H9 (cell line): ENCODE measurements around the gene PDCD6IP. TPM values are rescaled to one million over a fixed set of nuclear protein-coding genes. Genes with fewer than 3 reads are reported as not detected.

ENCODE experiments used
- DNase-seq: peaks from one replicate; pipeline ENCODE4 v3.0.0-alpha.2; 2017
- H2AFZ ChIP-seq: one replicate; pipeline ENCODE4 v1.6.1; 2013; ENCODE audit warnings: mild to moderate bottlenecking, low read length, control low read depth, moderate library complexity
- H2AK5ac ChIP-seq: 2 replicates; pipeline ENCODE4 v1.6.1; 2013; ENCODE audit warnings: low read length, control low read depth, mixed read lengths; ENCODE audit not compliant: insufficient read length
- H2BK120ac ChIP-seq: one replicate; pipeline ENCODE4 v1.6.1; 2013; ENCODE audit warnings: low read depth, mild to moderate bottlenecking, low read length, control low read depth, inconsistent platforms; ENCODE audit not compliant: poor library complexity, severe bottlenecking
- H2BK12ac ChIP-seq: 2 replicates; pipeline ENCODE4 v1.6.1; 2013; ENCODE audit warnings: low read length, control low read depth, mixed read lengths, low read depth; ENCODE audit not compliant: insufficient read length
- H2BK15ac ChIP-seq: 2 replicates; pipeline ENCODE4 v1.6.1; 2013; ENCODE audit warnings: low read depth, low read length, control low read depth
- H2BK20ac ChIP-seq: one replicate; pipeline ENCODE4 v1.6.1; 2013; ENCODE audit warnings: low read depth, mild to moderate bottlenecking, low read length, control low read depth, inconsistent platforms; ENCODE audit not compliant: poor library complexity, severe bottlenecking
- H2BK5ac ChIP-seq: 2 replicates; pipeline ENCODE4 v1.6.1; 2013; ENCODE audit warnings: low read length, control low read depth, mixed read lengths; ENCODE audit not compliant: insufficient read length
- H3K14ac ChIP-seq: 2 replicates; pipeline ENCODE4 v1.6.1; 2013; ENCODE audit warnings: low read length, control low read depth; ENCODE audit not compliant: insufficient read depth
- H3K18ac ChIP-seq: 2 replicates; pipeline ENCODE4 v1.6.1; 2013; ENCODE audit warnings: low read depth, mild to moderate bottlenecking, mixed read lengths, low read length, control low read depth; ENCODE audit not compliant: insufficient read length
- H3K23ac ChIP-seq: 2 replicates; pipeline ENCODE4 v1.6.1; 2013; ENCODE audit warnings: low read length, control low read depth, mixed read lengths, low read depth; ENCODE audit not compliant: insufficient read length
- H3K23me2 ChIP-seq: 2 replicates; pipeline ENCODE4 v1.6.1; 2013; ENCODE audit warnings: low read depth, mild to moderate bottlenecking, mixed read lengths, low read length, control low read depth; ENCODE audit not compliant: insufficient read length, poor library complexity, severe bottlenecking
- H3K27ac ChIP-seq: 2 replicates; pipeline ENCODE4 v1.5.1; 2013; ENCODE audit warnings: low read length, control low read depth, mixed read lengths, low read depth; ENCODE audit not compliant: insufficient read length
- H3K27me3 ChIP-seq: 2 replicates; pipeline ENCODE4 v1.6.1; 2013; ENCODE audit warnings: low read length, control low read depth, inconsistent platforms; ENCODE audit not compliant: insufficient read depth
- H3K4ac ChIP-seq: 2 replicates; pipeline ENCODE4 v1.6.1; 2013; ENCODE audit warnings: low read depth, mild to moderate bottlenecking, control low read depth, inconsistent platforms, low read length, moderate library complexity
- H3K4me1 ChIP-seq: 2 replicates; pipeline ENCODE4 v1.6.1; 2013; ENCODE audit warnings: low read length, control low read depth, inconsistent platforms; ENCODE audit not compliant: insufficient read depth
- H3K4me2 ChIP-seq: 2 replicates; pipeline ENCODE4 v1.6.1; 2013; ENCODE audit warnings: low read length, control low read depth, mixed read lengths; ENCODE audit not compliant: insufficient read length, insufficient read depth
- H3K56ac ChIP-seq: 2 replicates; pipeline ENCODE4 v1.6.1; 2013; ENCODE audit warnings: low read depth, mild to moderate bottlenecking, mixed read lengths, low read length, control low read depth; ENCODE audit not compliant: insufficient read length
- H3K79me1 ChIP-seq: 2 replicates; pipeline ENCODE4 v1.6.1; 2013; ENCODE audit warnings: low read depth, mild to moderate bottlenecking, moderate library complexity, low read length, control low read depth, inconsistent platforms; ENCODE audit not compliant: insufficient read depth, poor library complexity, severe bottlenecking
- H3K79me2 ChIP-seq: 2 replicates; pipeline ENCODE4 v1.6.1; 2013; ENCODE audit warnings: low read length, control low read depth, inconsistent platforms; ENCODE audit not compliant: insufficient read depth
- H3K9ac ChIP-seq: 2 replicates; pipeline ENCODE4 v1.6.1; 2013; ENCODE audit warnings: low read length, control low read depth, mixed read lengths; ENCODE audit not compliant: insufficient read length; ENCODE audit errors: extremely low read depth
- H3K9me3 ChIP-seq: one replicate; pipeline ENCODE4 v1.6.1; 2013; ENCODE audit warnings: low read depth, low read length, inconsistent platforms; ENCODE audit not compliant: control insufficient read depth
- H3T11ph ChIP-seq: one replicate; pipeline ENCODE4 v1.6.1; 2013; ENCODE audit warnings: mild to moderate bottlenecking, low read length, control low read depth, inconsistent platforms
- H4K20me1 ChIP-seq: one replicate; pipeline ENCODE4 v1.6.1; 2013; ENCODE audit not compliant: control insufficient read depth, insufficient read length, insufficient read depth
- H4K5ac ChIP-seq: 2 replicates; pipeline ENCODE4 v1.6.1; 2013; ENCODE audit warnings: low read depth, mild to moderate bottlenecking, mixed read lengths, low read length, control low read depth; ENCODE audit not compliant: insufficient read length
- H4K8ac ChIP-seq: replicated peaks from 2 replicates; pipeline ENCODE4 v1.6.1; 2013; ENCODE audit warnings: low read length, control low read depth, mixed read lengths, low read depth; ENCODE audit not compliant: insufficient read length
- H4K91ac ChIP-seq: 2 replicates; pipeline ENCODE4 v1.6.1; 2013; ENCODE audit warnings: low read depth, mild to moderate bottlenecking, moderate library complexity, mixed read lengths, low read length, control low read depth; ENCODE audit not compliant: insufficient read length
- H3K27ac Mint-ChIP-seq, 3 experiments: 2 replicates in 2 of 3; 3 replicates in 1 of 3; pipeline ENCODE4 v1.8.0; 2020 to 2021; ENCODE audit warnings: mixed read lengths in 3 of 3, mild to moderate bottlenecking in 1 of 3, moderate library complexity in 1 of 3
- H3K27me3 Mint-ChIP-seq: 2 replicates; pipeline ENCODE4 v1.8.0; 2021; ENCODE audit warnings: low read depth, mild to moderate bottlenecking, moderate library complexity, mixed read lengths
- H3K36me3 Mint-ChIP-seq, 3 experiments: 2 replicates in 2 of 3; 3 replicates in 1 of 3; pipeline ENCODE4 v1.8.0; 2020 to 2021; ENCODE audit warnings: low read depth in 3 of 3, mixed read lengths in 3 of 3; ENCODE audit not compliant: insufficient read depth in 1 of 3
- H3K4me1 Mint-ChIP-seq, 2 experiments: 2 replicates each; pipeline ENCODE4 v1.8.0; 2020; ENCODE audit warnings: mixed read lengths in 2 of 2
- H3K4me3 Mint-ChIP-seq, 2 experiments: 2 replicates in 1 of 2; 3 replicates in 1 of 2; pipeline ENCODE4 v1.8.0; 2020 to 2021; ENCODE audit warnings: mild to moderate bottlenecking in 2 of 2, mixed read lengths in 2 of 2, moderate library complexity in 1 of 2
- H3K9me3 Mint-ChIP-seq, 2 experiments: 2 replicates in 1 of 2; 3 replicates in 1 of 2; pipeline ENCODE4 v1.8.0; 2020; ENCODE audit warnings: mild to moderate bottlenecking in 2 of 2, mixed read lengths in 2 of 2, moderate library complexity in 1 of 2
- WGBS: extraction: QIAGEN DNeasy Blood & Tissue Kit; methylation state at CpG from one replicate; pipeline ENCODE4 v1.1.7; 2013; ENCODE audit warnings: missing lambda C conversion rate, low lambda C conversion rate, mixed read lengths; ENCODE audit not compliant: insufficient read length; ENCODE audit errors: extremely low coverage; 5-methylcytosine and 5-hydroxymethylcytosine counted together
- total RNA-seq: library from RNA; stranded (reverse); gene quantifications from 2 replicates; pipeline ENCODE4 v1.2.1, GENCODE V29; 2021
- TF ChIP-seq, protein P1 (sequence below): fragments of 200-600 bp; sonication (generic); conservative IDR thresholded peaks from 3 replicates; pipeline ENCODE4 v1.8.0; 2021; ENCODE audit warnings: antibody characterized with exemption, mild to moderate bottlenecking

PDCD6IP gene
- total RNA-seq, 1 experiment from 2014 or later, result 109 TPM

DNA sequence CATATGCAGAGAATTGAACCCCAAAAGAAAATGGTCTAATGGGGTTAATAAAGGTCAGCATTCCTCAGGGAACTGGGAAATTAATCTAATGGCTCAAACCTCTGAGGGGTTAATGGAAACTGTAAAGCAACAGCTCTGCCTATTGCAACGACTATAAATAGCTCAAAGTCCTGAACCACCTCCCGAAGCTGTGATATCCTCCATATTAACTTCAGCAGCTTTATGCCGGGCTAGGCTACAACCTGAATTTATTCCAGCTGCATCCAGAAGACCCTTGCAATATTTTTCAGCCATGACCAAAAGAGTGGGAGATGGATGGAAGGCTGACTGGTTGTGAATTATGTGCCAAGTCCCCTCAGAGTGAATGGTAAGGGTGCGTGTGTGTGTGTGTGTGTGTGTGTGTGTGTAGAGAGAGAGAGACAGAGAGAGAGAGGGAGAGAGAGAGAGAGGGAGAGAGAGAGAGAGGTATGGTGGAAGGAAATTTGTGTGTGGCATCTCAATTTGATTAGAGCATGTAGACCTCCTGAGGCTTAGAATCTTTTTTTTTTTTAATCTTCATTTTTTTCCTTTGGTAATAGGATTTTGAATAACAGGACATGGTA lies 109.9 kb downstream of the PDCD6IP start:
- TF ChIP-seq, protein P1, sequence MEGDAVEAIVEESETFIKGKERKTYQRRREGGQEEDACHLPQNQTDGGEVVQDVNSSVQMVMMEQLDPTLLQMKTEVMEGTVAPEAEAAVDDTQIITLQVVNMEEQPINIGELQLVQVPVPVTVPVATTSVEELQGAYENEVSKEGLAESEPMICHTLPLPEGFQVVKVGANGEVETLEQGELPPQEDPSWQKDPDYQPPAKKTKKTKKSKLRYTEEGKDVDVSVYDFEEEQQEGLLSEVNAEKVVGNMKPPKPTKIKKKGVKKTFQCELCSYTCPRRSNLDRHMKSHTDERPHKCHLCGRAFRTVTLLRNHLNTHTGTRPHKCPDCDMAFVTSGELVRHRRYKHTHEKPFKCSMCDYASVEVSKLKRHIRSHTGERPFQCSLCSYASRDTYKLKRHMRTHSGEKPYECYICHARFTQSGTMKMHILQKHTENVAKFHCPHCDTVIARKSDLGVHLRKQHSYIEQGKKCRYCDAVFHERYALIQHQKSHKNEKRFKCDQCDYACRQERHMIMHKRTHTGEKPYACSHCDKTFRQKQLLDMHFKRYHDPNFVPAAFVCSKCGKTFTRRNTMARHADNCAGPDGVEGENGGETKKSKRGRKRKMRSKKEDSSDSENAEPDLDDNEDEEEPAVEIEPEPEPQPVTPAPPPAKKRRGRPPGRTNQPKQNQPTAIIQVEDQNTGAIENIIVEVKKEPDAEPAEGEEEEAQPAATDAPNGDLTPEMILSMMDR, result no peak
- H3K4me3 Mint-ChIP-seq, result no peak overlapping the region
- H3K9me3 Mint-ChIP-seq, result no peaks in the 10 kb centered on the region; a peak in 1 of 5 replicates

More for the DNA sequence above, 109.9 kb downstream of the PDCD6IP start:
- H3K27ac ChIP-seq, result no peak overlapping the region
- H4K8ac ChIP-seq, result no peak overlapping the region
- no peak overlapping the region for H3K56ac ChIP-seq
- no peak overlapping the region for H3K23ac ChIP-seq
- H2BK5ac ChIP-seq, result no peak overlapping the region
- no peak overlapping the region for H2BK15ac ChIP-seq
- no peaks in the 10 kb centered on the region for H3K4me1 Mint-ChIP-seq
- H3K4ac ChIP-seq, result no peak overlapping the region
- DNase-seq, result no peak
- no peaks in the 10 kb centered on the region for H3K23me2 ChIP-seq
- H3K18ac ChIP-seq, result no peak overlapping the region
- no peak overlapping the region for H3T11ph ChIP-seq
- H4K20me1 ChIP-seq, result no peaks in the 10 kb centered on the region
- H4K91ac ChIP-seq, result no peak overlapping the region
- no peaks in the 10 kb centered on the region for H3K4me1 ChIP-seq
- no peak overlapping the region for H3K27ac Mint-ChIP-seq
- no peaks in the 10 kb centered on the region for H3K79me1 ChIP-seq
- H2BK12ac ChIP-seq, result no peak overlapping the region
- H3K27me3 ChIP-seq, result no peaks in the 10 kb centered on the region
- no peak overlapping the region for H4K5ac ChIP-seq
- H3K14ac ChIP-seq, result no peak overlapping the region
- WGBS, result no CpG with 5 or more reads among the region's 4 CpGs
- H3K79me2 ChIP-seq, result no peaks in the 10 kb centered on the region
- no peaks in the 10 kb centered on the region; a peak in 1 of 7 replicates for H3K36me3 Mint-ChIP-seq
- H2AK5ac ChIP-seq, result no peak overlapping the region
- no peak overlapping the region for H2BK20ac ChIP-seq
- no peak overlapping the region for H3K9ac ChIP-seq
- H2BK120ac ChIP-seq, result no peak overlapping the region
- H2AFZ ChIP-seq, result no peak overlapping the region
- no peak overlapping the region for H3K4me2 ChIP-seq
- no peaks in the 10 kb centered on the region for H3K9me3 ChIP-seq
- peaks cover 2% of the 10 kb centered on the region; the same call in 1 of the 2 replicates for H3K27me3 Mint-ChIP-seq
